KMS-11 (cell line): ENCODE measurements around the gene ZCRB1.

Experiments
- H2AFZ ChIP-seq: fragments of 200-600 bp; sonication (generic); 2 replicates; pipeline ENCODE4 v1.6.1; 2016; ENCODE audit warnings: antibody characterized with exemption, mixed run types, low read depth
- H3K27ac ChIP-seq: fragments of 200-600 bp; sonication (generic); 2 replicates; pipeline ENCODE4 v1.6.1; 2016; ENCODE audit warnings: mild to moderate bottlenecking, mixed run types
- H3K27me3 ChIP-seq: fragments of 200-600 bp; sonication (generic); 2 replicates; pipeline ENCODE4 v1.6.1; 2017; ENCODE audit warnings: mild to moderate bottlenecking, low read depth, mixed run types, moderate library complexity; ENCODE audit not compliant: insufficient read depth
- H3K36me3 ChIP-seq: fragments of 200-600 bp; sonication (generic); 2 replicates; pipeline ENCODE4 v1.6.1; 2017; ENCODE audit warnings: mild to moderate bottlenecking, mixed run types; ENCODE audit not compliant: insufficient read depth
- H3K4me1 ChIP-seq: fragments of 200-600 bp; sonication (generic); 2 replicates; pipeline ENCODE4 v1.6.1; 2016; ENCODE audit warnings: mild to moderate bottlenecking, low read depth, mixed run types; ENCODE audit not compliant: poor library complexity, severe bottlenecking
- H3K4me2 ChIP-seq: fragments of 200-600 bp; sonication (generic); 2 replicates; pipeline ENCODE4 v1.7.0; 2016; ENCODE audit warnings: mild to moderate bottlenecking, mixed run types
- H3K4me3 ChIP-seq: fragments of 200-600 bp; sonication (generic); IDR thresholded peaks from 2 replicates; pipeline ENCODE4 v1.6.1; 2017; ENCODE audit warnings: low read depth, low read length, mixed read lengths; ENCODE audit not compliant: insufficient read depth
- H3K79me2 ChIP-seq: fragments of 200-600 bp; sonication (generic); 2 replicates; pipeline ENCODE4 v1.6.1; 2016; ENCODE audit warnings: low read depth, mixed run types; ENCODE audit not compliant: insufficient read depth
- H3K9ac ChIP-seq: fragments of 200-600 bp; sonication (generic); 2 replicates; pipeline ENCODE4 v1.6.1; 2016; ENCODE audit warnings: mild to moderate bottlenecking, mixed run types
- H4K20me1 ChIP-seq: fragments of 200-600 bp; sonication (generic); 2 replicates; pipeline ENCODE4 v1.6.1; 2016; ENCODE audit warnings: mild to moderate bottlenecking, mixed run types; ENCODE audit not compliant: insufficient read depth
- CTCF ChIP-seq: fragments of 200-600 bp; sonication (generic); conservative IDR thresholded peaks from 2 replicates; pipeline ENCODE4 v1.6.1; 2017; ENCODE audit warnings: low read depth, mild to moderate bottlenecking, antibody characterized with exemption, low read length, moderate library complexity, mixed read lengths

ZCRB1 gene

GRCh38 chr12:42325326-42325652, 605 bp downstream of the ZCRB1 start:
- H3K79me2 ChIP-seq: peaks cover 42% of the 10 kb centered on the region
- peak overlapping the region; percentile 69 for H3K9ac ChIP-seq
- H3K4me3 ChIP-seq: no peak overlapping the region
- no peaks in the 10 kb centered on the region for H4K20me1 ChIP-seq
- no peaks in the 10 kb centered on the region for H3K27me3 ChIP-seq
- TF ChIP-seq CTCF: no peak
- peaks cover 19% of the 10 kb centered on the region for H3K4me1 ChIP-seq
- H3K4me2 ChIP-seq: peak overlapping the region; percentile 58
- peak overlapping the region; percentile 69 for H2AFZ ChIP-seq
- peak overlapping the region; percentile 68 for H3K27ac ChIP-seq
- no peaks in the 10 kb centered on the region for H3K36me3 ChIP-seq

- Histone ChIP-seq H3K4me2 (no peak overlapping the region), H3K27ac (no peak overlapping the region), H3K79me2 (peaks cover 28% of the 10 kb centered on the region), H2AFZ (no peak overlapping the region), H3K4me3 (no peak overlapping the region), H4K20me1 (no peaks in the 10 kb centered on the region), H3K9ac (no peak overlapping the region), H3K27me3 (no peaks in the 10 kb centered on the region), H3K4me1 (peaks cover 19% of the 10 kb centered on the region), H3K36me3 (no peaks in the 10 kb centered on the region)
- no peak for TF ChIP-seq CTCF
Measured at GRCh38 chr12:42323856-42324255, 2.0 kb downstream of the ZCRB1 start.

GRCh38 chr12:42322567-42322966, 3.3 kb downstream of the ZCRB1 start:
- Histone ChIP-seq H3K4me2 (no peak overlapping the region), H3K27me3 (no peaks in the 10 kb centered on the region), H3K27ac (no peak overlapping the region), H2AFZ (no peak overlapping the region), H3K79me2 (peaks cover 15% of the 10 kb centered on the region), H3K4me3 (no peak overlapping the region), H4K20me1 (no peaks in the 10 kb centered on the region), H3K36me3 (no peaks in the 10 kb centered on the region), H3K9ac (no peak overlapping the region), H3K4me1 (peaks cover 14% of the 10 kb centered on the region)
- no peak for TF ChIP-seq CTCF

GRCh38 chr12:42320796-42321195, 5.1 kb downstream of the ZCRB1 start:
- H3K9ac ChIP-seq: no peak overlapping the region
- no peaks in the 10 kb centered on the region for H3K79me2 ChIP-seq
- H3K27ac ChIP-seq: no peak overlapping the region
- H3K4me3 ChIP-seq: no peak overlapping the region
- no peaks in the 10 kb centered on the region for H4K20me1 ChIP-seq
- no peaks in the 10 kb centered on the region for H3K27me3 ChIP-seq
- no peak overlapping the region for H3K4me2 ChIP-seq
- TF ChIP-seq CTCF: no peak
- H3K36me3 ChIP-seq: no peaks in the 10 kb centered on the region
- H3K4me1 ChIP-seq: peaks cover 8% of the 10 kb centered on the region
- H2AFZ ChIP-seq: no peak overlapping the region

- Histone ChIP-seq H4K20me1 (no peaks in the 10 kb centered on the region), H3K36me3 (no peaks in the 10 kb centered on the region), H3K27ac (no peak overlapping the region), H3K4me1 (peaks cover 3% of the 10 kb centered on the region), H3K4me3 (no peak overlapping the region), H3K4me2 (no peak overlapping the region), H3K27me3 (no peaks in the 10 kb centered on the region), H3K79me2 (no peaks in the 10 kb centered on the region), H3K9ac (no peak overlapping the region), H2AFZ (no peak overlapping the region)
- TF ChIP-seq CTCF: no peak
Measured at GRCh38 chr12:42315108-42315507, 10.8 kb downstream of the ZCRB1 start.
